Measurements from ENCODE around the gene PCSK2. TPM values are rescaled to one million over a fixed set of nuclear protein-coding genes. Genes with fewer than 3 reads are reported as not detected.

The PCSK2 gene
- polyA plus RNA-seq, 1 donor from 2014 or later: 27.9 TPM

- H3K9me2 ChIP-seq (ENCODE audit: insufficient read depth, low read length): no peaks in the 10 kb centered on the region
Measured at GRCh38 chr20:17357238-17357637, 130.4 kb downstream of the PCSK2 start.

GRCh38 chr20:17358854-17359253 is 132.0 kb downstream of the PCSK2 start:
- no peak for TF ChIP-seq POLR2AphosphoS5 (IDR thresholded peaks at IDR 0.05)
- TF ChIP-seq MXI1 (conservative IDR thresholded peaks at IDR 0.05; ENCODE audit: poor library complexity, severe bottlenecking): no peak
- Histone ChIP-seq H3K4me3 (ENCODE audit: low read length) (no peak overlapping the region), H3K79me2 (replicated peaks; ENCODE audit: insufficient read depth, low read length) (no peaks in the 10 kb centered on the region), H2AFZ (ENCODE audit: low read depth, low read length) (no peak overlapping the region), H3K27ac (ENCODE audit: low read length) (no peak overlapping the region), H3K9me3 (ENCODE audit: low read length) (no peaks in the 10 kb centered on the region), H3K27me3 (ENCODE audit: insufficient read depth, low read depth, low read length) (no peaks in the 10 kb centered on the region), H3F3A (ENCODE audit: insufficient read depth, low read length, poor library complexity, severe bottlenecking) (no peaks in the 10 kb centered on the region), H3K9ac (ENCODE audit: low read length) (no peak overlapping the region), H4K20me1 (ENCODE audit: insufficient read depth) (no peaks in the 10 kb centered on the region), H3K4me2 (ENCODE audit: low read length) (no peak overlapping the region), H3K36me3 (ENCODE audit: insufficient read depth, low read length) (peaks cover 12% of the 10 kb centered on the region), H3K9me2 (ENCODE audit: insufficient read depth, low read length) (no peaks in the 10 kb centered on the region)

More at GRCh38 chr20:17357238-17357637, 130.4 kb downstream of the PCSK2 start:
- TF ChIP-seq EZH2 (IDR thresholded peaks at IDR 0.05; ENCODE audit: borderline replicate concordance, insufficient read depth, low read length, poor library complexity, severe bottlenecking): no peak
- TF ChIP-seq, protein P1, sequence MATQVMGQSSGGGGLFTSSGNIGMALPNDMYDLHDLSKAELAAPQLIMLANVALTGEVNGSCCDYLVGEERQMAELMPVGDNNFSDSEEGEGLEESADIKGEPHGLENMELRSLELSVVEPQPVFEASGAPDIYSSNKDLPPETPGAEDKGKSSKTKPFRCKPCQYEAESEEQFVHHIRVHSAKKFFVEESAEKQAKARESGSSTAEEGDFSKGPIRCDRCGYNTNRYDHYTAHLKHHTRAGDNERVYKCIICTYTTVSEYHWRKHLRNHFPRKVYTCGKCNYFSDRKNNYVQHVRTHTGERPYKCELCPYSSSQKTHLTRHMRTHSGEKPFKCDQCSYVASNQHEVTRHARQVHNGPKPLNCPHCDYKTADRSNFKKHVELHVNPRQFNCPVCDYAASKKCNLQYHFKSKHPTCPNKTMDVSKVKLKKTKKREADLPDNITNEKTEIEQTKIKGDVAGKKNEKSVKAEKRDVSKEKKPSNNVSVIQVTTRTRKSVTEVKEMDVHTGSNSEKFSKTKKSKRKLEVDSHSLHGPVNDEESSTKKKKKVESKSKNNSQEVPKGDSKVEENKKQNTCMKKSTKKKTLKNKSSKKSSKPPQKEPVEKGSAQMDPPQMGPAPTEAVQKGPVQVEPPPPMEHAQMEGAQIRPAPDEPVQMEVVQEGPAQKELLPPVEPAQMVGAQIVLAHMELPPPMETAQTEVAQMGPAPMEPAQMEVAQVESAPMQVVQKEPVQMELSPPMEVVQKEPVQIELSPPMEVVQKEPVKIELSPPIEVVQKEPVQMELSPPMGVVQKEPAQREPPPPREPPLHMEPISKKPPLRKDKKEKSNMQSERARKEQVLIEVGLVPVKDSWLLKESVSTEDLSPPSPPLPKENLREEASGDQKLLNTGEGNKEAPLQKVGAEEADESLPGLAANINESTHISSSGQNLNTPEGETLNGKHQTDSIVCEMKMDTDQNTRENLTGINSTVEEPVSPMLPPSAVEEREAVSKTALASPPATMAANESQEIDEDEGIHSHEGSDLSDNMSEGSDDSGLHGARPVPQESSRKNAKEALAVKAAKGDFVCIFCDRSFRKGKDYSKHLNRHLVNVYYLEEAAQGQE (IDR thresholded peaks at IDR 0.05; ENCODE audit: borderline replicate concordance): no peak
- no peak for TF ChIP-seq SMC3 (conservative IDR thresholded peaks at IDR 0.05; ENCODE audit: poor library complexity)
- TF ChIP-seq POLR2AphosphoS5 (IDR thresholded peaks at IDR 0.05): no peak
- TF ChIP-seq RAD21 (conservative IDR thresholded peaks at IDR 0.05): no peak
- TF ChIP-seq EP300 (conservative IDR thresholded peaks at IDR 0.05; ENCODE audit: poor library complexity, severe bottlenecking): no peak
- TF ChIP-seq, protein P2, sequence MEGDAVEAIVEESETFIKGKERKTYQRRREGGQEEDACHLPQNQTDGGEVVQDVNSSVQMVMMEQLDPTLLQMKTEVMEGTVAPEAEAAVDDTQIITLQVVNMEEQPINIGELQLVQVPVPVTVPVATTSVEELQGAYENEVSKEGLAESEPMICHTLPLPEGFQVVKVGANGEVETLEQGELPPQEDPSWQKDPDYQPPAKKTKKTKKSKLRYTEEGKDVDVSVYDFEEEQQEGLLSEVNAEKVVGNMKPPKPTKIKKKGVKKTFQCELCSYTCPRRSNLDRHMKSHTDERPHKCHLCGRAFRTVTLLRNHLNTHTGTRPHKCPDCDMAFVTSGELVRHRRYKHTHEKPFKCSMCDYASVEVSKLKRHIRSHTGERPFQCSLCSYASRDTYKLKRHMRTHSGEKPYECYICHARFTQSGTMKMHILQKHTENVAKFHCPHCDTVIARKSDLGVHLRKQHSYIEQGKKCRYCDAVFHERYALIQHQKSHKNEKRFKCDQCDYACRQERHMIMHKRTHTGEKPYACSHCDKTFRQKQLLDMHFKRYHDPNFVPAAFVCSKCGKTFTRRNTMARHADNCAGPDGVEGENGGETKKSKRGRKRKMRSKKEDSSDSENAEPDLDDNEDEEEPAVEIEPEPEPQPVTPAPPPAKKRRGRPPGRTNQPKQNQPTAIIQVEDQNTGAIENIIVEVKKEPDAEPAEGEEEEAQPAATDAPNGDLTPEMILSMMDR (IDR thresholded peaks at IDR 0.05; ENCODE audit: poor library complexity, severe bottlenecking): no peak
- TF ChIP-seq TAF1 (IDR thresholded peaks at IDR 0.05; ENCODE audit: low read depth): no peak
- no peak for TF ChIP-seq MXI1 (conservative IDR thresholded peaks at IDR 0.05; ENCODE audit: poor library complexity, severe bottlenecking)
- Histone ChIP-seq H3K79me2 (replicated peaks; ENCODE audit: insufficient read depth, low read length) (no peaks in the 10 kb centered on the region), H3K36me3 (ENCODE audit: insufficient read depth, low read length) (no peaks in the 10 kb centered on the region), H3K9me3 (ENCODE audit: low read length) (no peaks in the 10 kb centered on the region), H2AFZ (ENCODE audit: low read depth, low read length) (no peak overlapping the region), H3F3A (ENCODE audit: insufficient read depth, low read length, poor library complexity, severe bottlenecking) (no peaks in the 10 kb centered on the region), H3K9ac (ENCODE audit: low read length) (no peak overlapping the region), H3K27me3 (ENCODE audit: insufficient read depth, low read depth, low read length) (no peaks in the 10 kb centered on the region), H3K4me2 (ENCODE audit: low read length) (no peak overlapping the region), H3K27ac (ENCODE audit: low read length) (no peak overlapping the region), H3K4me3 (ENCODE audit: low read length) (no peak overlapping the region), H4K20me1 (ENCODE audit: insufficient read depth) (no peaks in the 10 kb centered on the region)

DNA sequence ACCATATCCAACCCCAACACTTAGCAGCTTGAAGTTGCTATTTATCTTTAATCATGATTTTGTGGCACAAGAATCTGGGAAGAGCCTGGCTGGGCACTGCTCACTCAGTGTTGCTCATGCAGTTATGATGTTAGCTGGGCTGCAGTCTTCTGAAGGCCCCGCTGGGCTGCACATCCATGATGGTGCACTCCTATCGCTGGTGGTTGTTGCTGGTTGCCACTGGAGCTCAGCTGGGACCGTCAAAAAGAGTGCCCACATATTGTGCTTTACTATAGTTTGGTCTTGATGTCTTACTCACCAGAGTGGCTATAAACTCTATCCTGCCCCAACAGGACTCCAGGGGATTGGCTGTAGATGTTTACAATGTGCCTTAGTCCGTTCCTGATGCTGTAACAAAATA is 137.8 kb downstream of the PCSK2 start:
- Histone ChIP-seq H3K27ac (ENCODE audit: low read length) (no peak overlapping the region), H3F3A (ENCODE audit: insufficient read depth, low read length, poor library complexity, severe bottlenecking) (no peaks in the 10 kb centered on the region), H3K9me3 (ENCODE audit: low read length) (no peaks in the 10 kb centered on the region), H3K79me2 (replicated peaks; ENCODE audit: insufficient read depth, low read length) (no peaks in the 10 kb centered on the region), H3K9me2 (ENCODE audit: insufficient read depth, low read length) (no peaks in the 10 kb centered on the region), H3K4me3 (ENCODE audit: low read length) (no peak overlapping the region), H3K4me2 (ENCODE audit: low read length) (no peak overlapping the region), H3K9ac (ENCODE audit: low read length) (no peak overlapping the region), H3K36me3 (ENCODE audit: insufficient read depth, low read length) (peaks cover 16% of the 10 kb centered on the region), H3K27me3 (ENCODE audit: insufficient read depth, low read depth, low read length) (no peaks in the 10 kb centered on the region), H2AFZ (ENCODE audit: low read depth, low read length) (no peak overlapping the region), H4K20me1 (ENCODE audit: insufficient read depth) (no peaks in the 10 kb centered on the region)
- no peak for TF ChIP-seq MXI1 (conservative IDR thresholded peaks at IDR 0.05; ENCODE audit: poor library complexity, severe bottlenecking)
- TF ChIP-seq, protein P2 (IDR thresholded peaks at IDR 0.05; ENCODE audit: poor library complexity, severe bottlenecking): no peak
